Lower lobe of right lung (tissue), 2 donors: ENCODE results near the gene LIPA. TPM values are rescaled to one million over a fixed set of nuclear protein-coding genes. Genes with fewer than 3 reads are reported as not detected.
"Not testable (repeated sequence)": the region's sequence is repeated elsewhere in the genome, so short reads cannot be mapped to it uniquely, and the experiment has no call there.

Experiments
- ATAC-seq, 2 donors: fragments of 200-7000 bp; cut with Tn5 transposase; one replicate each; pipeline ENCODE4 v1.9.1; 2020 to 2022; ENCODE audit warnings: mild to moderate bottlenecking in 2 of 2, moderate library complexity in 2 of 2
- DNase-seq: peaks from one replicate; pipeline ENCODE4 v3.0.0-alpha.2; 2020
- H3K27ac ChIP-seq: fragments of 200-600 bp; one replicate; pipeline ENCODE4 v1.8.0; 2022
- H3K27me3 ChIP-seq: fragments of 200-600 bp; one replicate; pipeline ENCODE4 v1.8.0; 2022; ENCODE audit warnings: low read depth
- H3K36me3 ChIP-seq: fragments of 200-600 bp; one replicate; pipeline ENCODE4 v1.8.0; 2022; ENCODE audit warnings: mild to moderate bottlenecking
- H3K4me1 ChIP-seq: fragments of 200-600 bp; one replicate; pipeline ENCODE4 v1.8.0; 2022
- H3K4me3 ChIP-seq: fragments of 200-600 bp; one replicate; pipeline ENCODE4 v1.8.0; 2022; ENCODE audit warnings: mild to moderate bottlenecking
- H3K9me3 ChIP-seq: fragments of 200-600 bp; one replicate; pipeline ENCODE4 v1.8.0; 2022
- intact Hi-C: fragments of 100-400 bp; cut with DNase I; formaldehyde crosslinking; loops from one replicate; pipeline ENCODE4 v1.11.0; 2022
- total RNA-seq: library from RNA; stranded (reverse); fragmentation: NEBNext Ultra II Directional; extraction: Animal tissue kit (Norgen Biotek cat#: 25700); gene quantifications from one replicate; pipeline ENCODE4 v1.2.1, GENCODE V29; 2021
- TF ChIP-seq, protein P1 (sequence below): fragments of 200-600 bp; IDR thresholded peaks from one replicate; pipeline ENCODE4 v1.8.0; 2022; ENCODE audit warnings: antibody characterized with exemption, mild to moderate bottlenecking
- donor health status: DM: no; HTN: yes; CAD: no; lungs with severe emphysema.

LIPA gene
- total RNA-seq, 1 donor from 2014 or later: 174 TPM

DNA sequence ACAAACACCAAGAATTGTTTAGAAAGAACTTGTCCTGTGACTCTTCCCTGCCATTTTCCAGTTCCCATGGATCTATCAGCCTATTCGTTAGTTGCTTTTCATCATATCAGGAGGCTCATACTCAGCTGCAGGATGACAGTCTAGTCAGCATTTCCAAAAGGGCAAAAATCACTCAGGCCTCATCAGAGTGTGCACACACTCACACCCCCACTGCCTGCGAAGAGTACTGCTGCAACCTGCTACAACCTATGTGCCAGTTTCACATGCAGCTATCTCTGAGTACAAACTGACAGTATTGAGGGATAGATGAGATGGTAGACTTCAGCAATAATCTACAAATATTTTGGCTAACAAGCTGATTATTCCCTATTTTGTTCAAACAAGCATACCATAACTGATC lies 68.7 kb downstream of the LIPA start:
- H3K4me3 ChIP-seq: no peak overlapping the region
- ATAC-seq (no peak), DNase-seq (no peak)
- H3K36me3 ChIP-seq: no peaks in the 10 kb centered on the region
- H3K27ac ChIP-seq: no peak overlapping the region
- intact Hi-C loops: no loop called here
- TF ChIP-seq, protein P1, sequence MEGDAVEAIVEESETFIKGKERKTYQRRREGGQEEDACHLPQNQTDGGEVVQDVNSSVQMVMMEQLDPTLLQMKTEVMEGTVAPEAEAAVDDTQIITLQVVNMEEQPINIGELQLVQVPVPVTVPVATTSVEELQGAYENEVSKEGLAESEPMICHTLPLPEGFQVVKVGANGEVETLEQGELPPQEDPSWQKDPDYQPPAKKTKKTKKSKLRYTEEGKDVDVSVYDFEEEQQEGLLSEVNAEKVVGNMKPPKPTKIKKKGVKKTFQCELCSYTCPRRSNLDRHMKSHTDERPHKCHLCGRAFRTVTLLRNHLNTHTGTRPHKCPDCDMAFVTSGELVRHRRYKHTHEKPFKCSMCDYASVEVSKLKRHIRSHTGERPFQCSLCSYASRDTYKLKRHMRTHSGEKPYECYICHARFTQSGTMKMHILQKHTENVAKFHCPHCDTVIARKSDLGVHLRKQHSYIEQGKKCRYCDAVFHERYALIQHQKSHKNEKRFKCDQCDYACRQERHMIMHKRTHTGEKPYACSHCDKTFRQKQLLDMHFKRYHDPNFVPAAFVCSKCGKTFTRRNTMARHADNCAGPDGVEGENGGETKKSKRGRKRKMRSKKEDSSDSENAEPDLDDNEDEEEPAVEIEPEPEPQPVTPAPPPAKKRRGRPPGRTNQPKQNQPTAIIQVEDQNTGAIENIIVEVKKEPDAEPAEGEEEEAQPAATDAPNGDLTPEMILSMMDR: no peak
- H3K4me1 ChIP-seq: peaks cover 7% of the 10 kb centered on the region
- no peaks in the 10 kb centered on the region for H3K27me3 ChIP-seq
- H3K9me3 ChIP-seq: peaks cover 7% of the 10 kb centered on the region

DNA sequence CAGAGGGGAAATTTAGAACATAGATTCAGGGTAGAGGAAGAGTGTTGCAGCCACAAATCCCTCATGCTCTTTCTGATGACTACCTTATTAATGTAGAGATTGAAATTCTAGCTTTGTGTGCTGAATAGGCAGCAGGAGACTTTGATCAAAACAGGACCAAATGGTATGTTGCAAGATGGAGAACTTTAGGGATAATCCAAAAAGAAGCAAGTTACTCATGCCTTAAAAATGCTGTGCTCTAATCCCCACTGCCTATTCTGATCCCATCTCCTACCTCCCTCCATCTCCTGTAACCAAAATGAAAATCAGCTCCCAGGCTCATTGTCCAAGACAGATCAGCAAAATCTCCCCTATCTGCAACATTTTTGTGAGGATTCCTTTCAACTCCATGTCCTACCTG lies 75.8 kb downstream of the LIPA start:
- no peak overlapping the region for H3K27ac ChIP-seq
- no peaks in the 10 kb centered on the region for H3K27me3 ChIP-seq
- no peak overlapping the region for H3K4me3 ChIP-seq
- TF ChIP-seq, protein P1: no peak
- DNase-seq (no peak), ATAC-seq (no peak)
- no peaks in the 10 kb centered on the region for H3K36me3 ChIP-seq
- H3K4me1 ChIP-seq: no peaks in the 10 kb centered on the region
- H3K9me3 ChIP-seq: peaks cover 5% of the 10 kb centered on the region
- intact Hi-C loops: no loop called here

DNA sequence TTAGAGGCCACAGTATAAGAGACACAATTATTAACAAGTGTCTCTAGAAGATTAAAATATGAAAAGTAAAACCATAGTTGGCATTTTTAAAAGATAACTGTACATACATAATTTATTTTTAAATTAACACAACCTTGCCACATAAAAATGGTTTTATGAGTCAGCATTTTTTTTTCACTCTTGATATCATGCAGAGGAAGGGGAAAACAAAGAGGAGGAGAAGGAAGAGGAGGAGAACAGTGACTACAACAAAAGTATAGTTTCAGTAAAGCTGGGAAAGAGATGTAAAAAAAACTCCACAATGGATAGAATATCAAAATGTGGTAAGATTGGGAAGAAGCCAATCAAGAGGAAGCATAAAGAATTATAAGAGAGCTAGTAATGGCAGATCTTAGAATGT lies 78.5 kb downstream of the LIPA start:
- TF ChIP-seq, protein P1: no peak
- Histone ChIP-seq H3K4me3 (no peak overlapping the region), H3K27ac (no peak overlapping the region), H3K9me3 (no peaks in the 10 kb centered on the region), H3K4me1 (no peaks in the 10 kb centered on the region), H3K27me3 (no peaks in the 10 kb centered on the region), H3K36me3 (no peaks in the 10 kb centered on the region)
- DNase-seq (no peak), ATAC-seq (no peak)
- intact Hi-C loops: no loop called here

DNA sequence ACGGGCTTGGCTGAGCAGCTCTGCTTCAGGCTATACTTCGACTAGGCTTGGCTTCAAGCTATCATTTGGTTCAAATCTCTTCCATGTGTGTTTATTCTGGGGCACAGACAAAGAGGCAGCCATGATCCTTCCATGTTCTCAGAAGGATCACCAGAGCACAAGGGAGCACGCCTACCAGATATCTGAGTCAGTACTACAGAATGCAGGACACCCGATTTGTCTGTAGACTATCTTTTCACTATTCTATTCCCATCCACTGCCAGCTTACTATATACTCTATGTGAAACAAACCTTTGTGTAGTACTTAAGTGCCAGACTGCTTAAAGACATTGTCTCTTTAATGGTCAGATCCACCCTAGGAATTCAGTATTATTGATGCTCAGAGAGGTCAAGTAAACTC lies 79.6 kb downstream of the LIPA start:
- Histone ChIP-seq H3K4me3 (no peak overlapping the region), H3K9me3 (no peaks in the 10 kb centered on the region), H3K27ac (no peak overlapping the region), H3K4me1 (no peaks in the 10 kb centered on the region), H3K36me3 (no peaks in the 10 kb centered on the region), H3K27me3 (no peaks in the 10 kb centered on the region)
- DNase-seq: no peak
- no peak for ATAC-seq
- intact Hi-C loops: no loop called here
- TF ChIP-seq, protein P1: no peak

DNA sequence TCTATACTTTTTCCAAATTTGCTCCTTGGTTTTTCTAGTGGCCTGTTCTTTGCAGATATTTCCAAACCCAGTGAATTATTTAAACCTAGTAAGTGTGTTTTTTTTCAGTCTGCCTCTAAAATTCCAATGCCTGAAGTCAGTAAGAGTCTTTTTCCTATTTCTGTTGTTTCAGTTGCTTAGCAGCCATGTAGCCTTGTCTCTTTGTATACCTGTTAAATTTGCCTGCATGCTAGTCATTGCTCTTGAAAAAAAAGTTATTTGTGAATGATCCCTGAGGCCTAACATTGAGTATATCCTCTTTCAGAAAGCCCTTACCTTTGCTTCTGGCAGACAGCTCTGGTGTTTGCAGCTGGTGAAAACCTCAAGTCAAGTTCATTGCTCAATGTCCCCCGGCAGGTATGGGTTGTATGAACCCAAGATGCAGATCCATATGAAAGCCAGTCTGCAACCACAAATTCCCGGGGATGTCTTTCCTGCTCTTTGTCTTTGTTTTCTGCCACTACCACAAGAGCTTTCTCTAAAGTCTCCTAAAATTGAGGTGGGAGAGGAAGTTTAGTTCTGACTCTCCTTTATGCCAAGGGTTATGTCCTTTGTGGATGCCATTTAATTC lies 80.2 kb downstream of the LIPA start:
- H3K4me1 ChIP-seq: no peaks in the 10 kb centered on the region
- H3K27ac ChIP-seq: no peak overlapping the region
- intact Hi-C loops: no loop called here
- no peak overlapping the region for H3K4me3 ChIP-seq
- no peak for DNase-seq
- no peaks in the 10 kb centered on the region for H3K36me3 ChIP-seq
- TF ChIP-seq, protein P1: no peak
- H3K9me3 ChIP-seq: no peaks in the 10 kb centered on the region
- H3K27me3 ChIP-seq: no peaks in the 10 kb centered on the region
- no peak for ATAC-seq

- H3K27me3 ChIP-seq, H3K4me1 ChIP-seq, H3K9me3 ChIP-seq, H3K27ac ChIP-seq, DNase-seq, H3K36me3 ChIP-seq, intact Hi-C loops, H3K4me3 ChIP-seq, ATAC-seq: not testable (repeated sequence)
Observed at GRCh38 chr10:89168354-89168900, 83.1 kb downstream of the LIPA start.
